Measurements from ENCODE around the gene KPNA1.
"Not testable (repeated sequence)": the region's sequence is repeated elsewhere in the genome, so short reads cannot be mapped to it uniquely, and the experiment has no call there.

The KPNA1 gene

DNA sequence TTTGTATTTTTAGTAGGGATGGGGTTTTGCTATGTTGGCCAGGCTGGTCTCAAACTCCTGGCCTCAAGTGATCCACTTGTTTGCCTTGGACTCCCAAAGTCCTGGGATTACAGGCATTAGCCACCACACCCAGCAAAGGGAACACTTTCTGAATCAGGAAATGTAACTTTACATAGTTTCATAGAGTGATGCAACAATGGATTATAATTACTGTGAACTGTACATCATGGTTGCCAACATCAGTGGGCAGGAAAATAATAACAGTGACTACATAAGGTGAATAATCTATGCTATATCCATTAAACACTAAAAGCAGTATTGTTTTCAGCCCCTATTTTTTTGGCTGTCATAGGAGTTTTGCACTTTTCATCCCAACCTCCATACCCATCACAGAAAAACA, 5.0 kb upstream of the KPNA1 start:
- no peak for DNase-seq

DNA sequence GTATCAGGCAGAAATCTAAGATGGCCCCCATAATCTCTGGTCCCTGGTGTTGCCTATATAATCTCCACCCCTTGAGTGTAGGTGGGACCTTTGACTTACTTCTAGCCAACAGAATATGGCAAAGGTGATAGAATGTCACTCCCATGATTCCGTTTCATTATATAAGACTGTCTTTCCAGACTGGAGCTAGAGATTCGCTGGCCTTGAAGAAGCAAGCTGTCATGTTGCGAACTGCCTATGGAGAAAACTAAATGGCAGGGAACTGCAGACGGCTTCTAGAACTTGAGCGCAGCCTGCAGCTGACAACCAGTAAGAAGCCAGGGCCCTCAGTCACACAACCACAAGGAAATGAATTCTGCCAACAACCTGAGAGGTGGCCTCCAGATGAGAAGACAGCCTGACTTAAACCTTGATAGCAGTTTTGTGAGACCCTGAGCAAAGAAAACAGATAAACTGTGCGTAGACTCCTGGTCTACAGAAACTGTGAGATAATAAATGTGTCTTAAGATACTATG, 2.2 kb upstream of the KPNA1 start:
- no peak for DNase-seq

DNA sequence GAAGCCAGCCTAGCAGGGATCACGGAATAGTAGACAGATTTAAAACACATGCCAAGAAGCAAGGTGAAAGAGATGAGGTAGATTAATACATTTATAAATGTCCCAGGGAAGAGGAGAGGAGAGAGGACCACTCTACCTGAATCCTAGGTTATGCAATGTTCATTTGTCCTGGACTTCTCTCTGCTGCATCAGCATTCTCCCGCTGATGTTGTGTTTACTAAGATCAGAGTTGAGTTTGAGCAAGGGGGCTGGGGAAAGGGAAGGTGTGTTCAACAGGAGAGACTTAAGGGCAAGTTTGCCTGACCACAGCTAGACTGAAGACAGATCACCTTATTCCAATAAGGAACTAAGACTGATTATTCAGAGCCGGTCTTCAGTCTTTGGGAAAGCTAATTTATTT, 1.1 kb upstream of the KPNA1 start:
- DNase-seq = no peak

DNA sequence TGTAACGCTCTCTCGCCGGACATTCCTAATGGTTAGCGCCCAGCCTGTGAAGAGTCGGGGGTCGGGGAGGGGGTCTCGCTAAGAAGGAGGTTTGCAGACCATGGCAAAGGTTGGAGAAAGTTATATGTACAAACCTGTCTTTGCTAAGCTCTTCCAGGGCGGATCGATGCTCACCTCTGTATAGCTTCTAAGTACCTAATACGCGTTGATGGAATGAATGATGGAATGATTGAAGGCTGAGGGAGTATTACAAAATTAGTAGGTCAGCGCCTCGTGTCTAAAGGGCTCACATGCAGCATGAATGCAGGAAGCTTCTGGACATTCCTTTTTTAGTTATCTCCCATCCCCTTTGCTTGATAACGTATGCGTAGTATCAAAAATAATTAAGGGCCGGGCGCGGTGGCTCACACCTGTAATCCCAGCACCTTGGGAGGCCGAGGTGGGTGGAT, 305 bp upstream of the KPNA1 start:
- DNase-seq = no peak

DNA sequence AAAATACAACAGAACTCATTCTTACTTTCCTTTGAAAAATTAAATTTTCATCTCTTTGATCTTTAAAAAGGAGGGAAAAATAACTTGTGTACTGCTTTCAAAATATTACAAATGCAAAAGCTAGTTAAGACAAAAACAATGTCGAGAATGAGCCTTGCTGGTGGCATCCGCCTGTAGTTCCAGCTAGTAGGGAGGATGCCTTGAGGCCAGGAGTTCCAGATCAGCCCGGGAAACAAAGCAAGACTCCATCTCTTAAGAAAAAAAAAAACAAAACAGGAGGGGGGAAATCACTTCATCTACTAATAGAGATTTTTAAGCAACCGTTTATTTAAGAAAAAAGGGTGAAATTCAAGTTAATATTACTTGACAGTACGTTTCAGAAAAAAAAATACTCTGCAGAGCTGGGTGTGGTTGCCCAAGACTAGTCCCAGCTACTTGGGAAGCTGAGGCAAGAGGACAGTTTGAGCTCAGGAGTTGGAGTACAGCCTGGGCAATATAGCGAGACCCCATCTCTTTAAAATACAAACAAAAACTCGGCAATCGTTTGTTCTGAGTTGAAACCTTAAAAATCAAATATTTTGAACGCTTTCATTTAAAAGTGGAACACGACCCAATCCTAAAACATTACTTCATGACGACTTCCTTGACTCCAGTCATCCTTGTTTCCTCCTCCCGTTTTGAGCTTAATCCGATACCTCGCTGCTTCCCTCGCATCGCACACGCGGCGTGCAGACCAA, 1.2 kb downstream of the KPNA1 start:
- DNase-seq = no peak

DNA sequence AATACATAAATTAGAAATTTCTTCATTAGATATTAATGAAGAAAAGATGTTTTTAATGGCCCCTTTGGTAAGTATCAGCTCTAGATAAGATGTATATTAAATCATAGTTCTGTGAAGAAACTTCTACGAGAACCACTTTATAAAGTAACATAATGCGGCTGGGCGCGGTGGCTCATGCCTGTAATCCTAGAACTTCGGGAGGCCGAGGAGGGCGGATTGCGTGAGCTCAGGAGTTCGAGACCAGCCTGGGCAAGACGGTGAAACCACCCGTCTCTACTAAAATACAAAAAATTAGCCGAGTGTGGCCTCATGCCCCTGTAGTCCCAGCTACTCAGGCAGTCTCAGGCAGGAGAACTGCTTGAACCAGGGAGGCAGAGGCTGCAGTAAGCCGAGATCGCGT, 2.5 kb downstream of the KPNA1 start:
- no peak for DNase-seq

DNA sequence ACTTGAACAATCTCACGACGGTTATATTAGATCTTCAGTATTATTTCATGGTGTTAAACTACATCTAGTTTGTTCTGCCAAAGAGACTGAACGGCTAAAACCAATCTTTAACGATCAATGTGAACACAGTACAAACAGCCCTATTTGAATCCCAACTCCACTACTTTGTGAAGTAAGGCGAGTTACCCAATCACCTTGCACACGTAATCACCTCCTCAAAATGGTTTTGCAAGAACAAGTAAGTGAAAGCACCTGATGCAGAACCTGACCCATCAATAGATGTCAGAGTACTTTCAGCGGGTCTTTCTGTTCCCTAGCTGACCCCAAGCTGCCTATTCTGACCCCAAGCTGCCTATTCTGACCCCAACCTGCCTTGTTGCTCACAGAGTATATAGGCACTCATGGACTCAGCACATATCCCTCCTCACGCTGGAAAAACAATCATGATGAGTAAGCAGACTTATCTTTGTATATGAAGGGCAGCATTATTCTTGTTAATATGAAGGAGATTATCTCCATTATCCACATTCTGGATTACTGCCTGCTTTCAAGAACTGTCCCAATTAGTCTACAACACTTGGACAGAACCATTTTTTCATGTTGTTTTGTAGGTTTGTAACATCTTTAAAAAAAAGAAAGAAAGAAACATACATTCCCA, 3.7 kb downstream of the KPNA1 start:
- no peak for DNase-seq

DNA sequence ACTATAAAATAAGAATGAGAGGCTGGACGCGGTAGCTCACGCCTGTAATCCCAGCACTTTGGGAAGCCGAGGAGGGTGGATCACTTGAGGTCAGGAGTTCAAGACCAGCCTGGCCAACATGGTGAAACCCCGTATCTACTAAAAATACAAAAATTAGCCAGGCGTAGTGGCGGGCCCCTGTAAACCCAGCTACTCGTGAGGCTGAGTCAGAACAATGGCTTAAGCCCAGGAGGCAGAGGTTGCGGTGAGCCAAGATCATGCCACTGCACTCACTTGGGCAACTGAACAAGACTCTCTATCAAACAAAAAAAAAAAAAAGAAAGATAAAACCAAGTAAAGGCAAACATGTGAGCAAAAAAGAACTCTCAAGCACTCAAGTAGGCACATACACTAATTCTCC, 5.8 kb downstream of the KPNA1 start:
- not testable (repeated sequence) for DNase-seq

DNA sequence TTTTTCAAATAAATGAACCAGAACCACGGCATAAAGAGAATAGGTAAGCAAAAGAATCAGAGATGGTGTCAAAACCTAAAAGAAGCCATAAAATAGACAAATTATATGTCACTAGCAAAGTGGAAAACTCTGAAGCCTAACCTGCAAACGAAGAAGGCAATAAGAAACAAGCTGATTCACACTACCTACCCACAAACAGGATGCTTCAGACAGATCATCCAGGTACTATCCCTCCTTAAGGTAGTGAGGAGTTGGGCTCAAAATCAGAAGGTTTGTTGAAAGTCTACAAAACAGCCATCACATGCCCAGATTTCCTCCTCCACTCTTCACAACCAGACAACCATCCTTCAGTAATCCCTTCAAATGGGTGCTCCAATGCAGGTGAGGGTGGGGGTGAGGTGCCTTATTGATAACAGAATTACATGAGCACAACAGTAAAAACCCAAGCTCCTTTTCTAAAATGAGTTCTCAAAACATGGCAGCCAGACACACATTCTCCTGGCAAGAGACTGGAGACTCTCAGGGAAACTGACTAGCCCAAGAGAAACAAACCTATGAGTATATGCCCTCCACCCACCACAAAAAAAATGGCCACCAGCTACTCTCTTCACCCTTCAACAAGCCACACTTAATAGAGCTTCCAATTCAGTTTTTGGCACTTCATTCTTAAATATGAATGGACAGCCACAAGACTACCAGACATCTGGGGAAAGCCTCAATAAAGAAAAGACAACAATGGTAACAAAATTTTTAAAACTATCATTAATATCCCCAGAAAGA, 6.4 kb downstream of the KPNA1 start:
- DNase-seq = no peak

DNA sequence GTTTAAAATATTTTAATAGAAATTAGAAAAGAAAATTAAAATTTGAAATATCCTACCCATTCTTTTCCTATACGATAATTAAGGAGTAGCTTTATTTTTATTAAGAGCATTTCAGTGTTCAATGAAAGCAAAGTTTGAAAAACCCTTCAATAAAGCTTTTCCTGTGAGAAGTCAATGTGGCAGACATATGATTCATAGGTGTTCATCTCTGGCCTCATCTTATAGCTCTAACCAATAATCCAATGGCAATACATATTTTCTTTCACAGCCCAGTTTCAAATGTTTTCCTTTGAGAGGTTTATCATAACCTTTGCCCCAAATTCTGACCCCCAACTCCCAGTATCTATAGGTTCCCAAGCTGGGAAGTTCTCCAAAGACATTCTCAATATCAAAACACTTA, 8.3 kb downstream of the KPNA1 start:
- DNase-seq = no peak

DNA sequence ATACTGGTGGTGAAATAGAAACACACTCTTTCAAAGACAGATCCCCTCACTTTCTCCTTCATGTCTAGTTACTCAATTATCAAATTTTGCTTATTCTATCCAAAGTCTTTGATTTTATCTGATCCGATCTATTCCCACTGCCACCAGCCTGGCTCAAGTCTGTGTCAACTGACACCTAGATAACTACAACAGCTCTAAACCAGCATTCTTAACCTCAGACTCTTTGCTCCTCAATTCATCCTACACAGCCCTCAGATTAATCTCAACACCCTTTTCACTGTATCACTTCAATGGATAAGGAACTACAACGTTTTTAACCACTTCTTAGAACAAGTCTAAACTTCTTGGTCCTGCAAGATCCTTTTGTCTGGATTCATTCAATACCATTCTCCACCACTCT, 9.1 kb downstream of the KPNA1 start:
- no peak for DNase-seq

DNA sequence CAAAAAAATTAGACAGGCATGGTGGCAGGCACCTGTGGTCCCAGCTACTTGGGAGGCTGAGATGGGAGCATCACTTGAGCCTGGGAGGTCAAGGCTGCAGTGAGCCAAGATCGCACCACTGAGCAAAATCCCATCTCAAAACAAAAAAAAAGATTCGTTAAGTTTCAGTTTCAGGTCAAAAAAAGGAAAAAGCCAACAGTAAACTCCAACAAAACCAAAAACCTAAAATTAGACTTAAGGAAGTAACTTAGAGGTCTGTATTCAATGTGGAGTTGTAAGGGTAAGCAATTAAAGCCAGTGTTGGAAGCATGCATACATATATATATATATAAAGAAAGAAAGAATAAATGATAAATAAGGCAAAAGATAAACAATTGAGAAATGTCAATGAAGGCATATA, 11.8 kb downstream of the KPNA1 start:
- DNase-seq = no peak

DNA sequence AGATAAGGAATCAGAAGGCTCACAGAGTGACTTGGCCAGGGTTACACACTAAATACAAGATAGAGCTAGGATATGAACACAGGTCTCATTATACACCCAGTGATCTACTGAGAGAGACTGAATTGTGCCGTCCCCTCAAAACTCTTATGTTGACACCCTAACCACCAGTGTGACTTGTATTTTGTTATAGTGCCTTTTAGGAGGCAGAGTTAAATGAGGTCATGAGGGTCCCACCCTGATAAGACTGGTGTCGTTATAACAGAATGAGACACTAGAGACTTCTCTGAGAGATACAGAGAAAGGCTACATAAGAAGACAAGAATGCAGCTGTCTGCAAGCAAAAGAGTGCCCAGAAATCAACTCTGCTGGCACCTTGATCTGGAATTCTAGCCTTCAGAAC, 12.6 kb downstream of the KPNA1 start:
- no peak for DNase-seq

DNA sequence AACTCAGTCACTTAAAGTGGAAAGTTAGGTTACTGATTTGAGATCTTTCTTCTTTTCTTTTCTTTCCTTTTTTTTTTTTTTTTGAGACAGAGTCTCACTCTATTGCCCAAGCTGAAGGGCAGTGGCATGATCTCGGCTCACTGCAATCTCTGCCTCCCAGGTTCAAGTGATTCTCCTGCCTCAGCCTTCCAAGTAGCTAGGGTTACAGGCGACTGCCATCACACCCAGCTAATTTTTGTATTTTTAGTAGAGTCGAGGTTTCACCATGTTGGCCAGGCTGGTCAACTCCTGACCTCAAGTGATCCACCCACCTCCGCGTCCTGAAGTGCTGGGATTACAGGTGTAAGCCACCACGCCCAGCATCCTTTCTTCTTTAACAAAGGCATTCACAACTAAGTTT, 13.8 kb downstream of the KPNA1 start:
- DNase-seq = not testable (repeated sequence)

DNA sequence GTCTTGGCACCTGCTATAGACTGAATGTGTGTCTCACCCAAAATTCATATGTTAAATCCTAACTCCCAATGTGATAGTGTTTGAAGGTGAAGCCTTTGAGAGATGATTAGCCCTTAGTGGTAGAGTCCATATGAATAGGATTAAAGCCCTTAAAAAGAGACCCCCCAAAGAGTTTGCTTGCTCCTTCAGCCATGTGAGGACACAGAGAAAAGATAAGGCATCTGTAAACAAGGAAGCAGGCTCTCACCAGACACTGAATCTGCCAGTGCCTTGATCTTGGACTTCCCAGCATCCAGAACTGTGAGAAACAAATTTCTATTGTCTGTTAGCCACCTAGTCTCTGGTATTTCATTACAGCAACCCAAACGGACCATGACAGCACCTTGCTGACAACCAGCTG, 16.6 kb downstream of the KPNA1 start:
- no peak for DNase-seq

DNA sequence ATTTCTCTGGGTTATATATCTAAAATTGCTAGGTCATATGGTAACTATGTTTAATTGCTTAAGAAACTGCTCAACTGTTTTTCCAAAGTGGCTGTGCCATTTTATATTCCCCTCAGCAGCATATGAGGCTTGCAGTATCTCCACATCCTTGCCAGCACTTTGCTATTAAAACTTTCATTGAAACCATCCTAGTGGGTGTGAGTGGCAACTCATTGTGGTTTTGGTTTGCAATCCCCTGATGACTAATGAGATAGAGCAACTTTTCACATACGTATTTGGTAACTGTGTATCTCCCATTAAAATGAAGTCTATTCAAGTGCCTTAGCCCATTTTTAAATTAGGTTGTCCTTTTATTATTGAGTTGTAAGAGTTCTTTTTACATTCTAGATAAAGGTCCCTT, 17.3 kb downstream of the KPNA1 start:
- DNase-seq = no peak

DNA sequence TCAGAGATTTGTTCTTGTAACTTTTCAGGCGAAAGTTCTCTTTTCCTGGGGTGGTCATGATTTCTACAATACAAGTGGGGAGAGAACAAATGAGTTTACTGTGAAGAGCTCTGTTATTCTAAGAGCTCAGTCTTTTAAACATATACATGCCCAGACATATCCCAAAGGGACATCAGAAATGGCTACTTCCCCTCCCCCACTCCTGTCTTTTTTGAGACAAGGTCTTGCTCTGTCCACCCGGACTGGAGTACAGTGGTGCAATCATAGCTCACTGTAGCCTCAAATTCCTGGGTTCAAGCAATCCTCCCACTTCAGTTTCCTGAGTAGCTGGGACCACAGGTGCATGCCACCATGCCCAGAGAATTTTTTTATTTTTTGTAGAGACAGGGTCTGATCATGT, 18.2 kb downstream of the KPNA1 start:
- DNase-seq = no peak

DNA sequence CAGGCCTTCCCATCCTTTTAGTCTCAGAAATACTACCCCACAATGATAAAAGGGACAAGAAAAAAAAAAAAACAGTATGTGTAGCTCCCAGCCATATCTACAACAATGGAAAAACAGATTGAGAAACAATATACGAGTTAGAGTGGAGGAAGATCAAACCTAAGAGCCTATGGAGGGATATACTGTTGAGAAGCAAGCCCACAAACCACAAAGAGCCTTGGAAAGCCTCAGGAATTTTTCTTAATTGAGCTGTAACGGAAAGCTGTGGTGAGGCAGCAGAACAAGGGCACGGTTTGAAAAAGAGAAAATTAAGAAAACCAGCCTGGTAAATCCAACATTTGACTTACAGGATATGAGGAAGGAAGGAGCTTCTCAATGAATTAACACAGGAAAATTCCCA, 21.4 kb downstream of the KPNA1 start:
- no peak for DNase-seq

DNA sequence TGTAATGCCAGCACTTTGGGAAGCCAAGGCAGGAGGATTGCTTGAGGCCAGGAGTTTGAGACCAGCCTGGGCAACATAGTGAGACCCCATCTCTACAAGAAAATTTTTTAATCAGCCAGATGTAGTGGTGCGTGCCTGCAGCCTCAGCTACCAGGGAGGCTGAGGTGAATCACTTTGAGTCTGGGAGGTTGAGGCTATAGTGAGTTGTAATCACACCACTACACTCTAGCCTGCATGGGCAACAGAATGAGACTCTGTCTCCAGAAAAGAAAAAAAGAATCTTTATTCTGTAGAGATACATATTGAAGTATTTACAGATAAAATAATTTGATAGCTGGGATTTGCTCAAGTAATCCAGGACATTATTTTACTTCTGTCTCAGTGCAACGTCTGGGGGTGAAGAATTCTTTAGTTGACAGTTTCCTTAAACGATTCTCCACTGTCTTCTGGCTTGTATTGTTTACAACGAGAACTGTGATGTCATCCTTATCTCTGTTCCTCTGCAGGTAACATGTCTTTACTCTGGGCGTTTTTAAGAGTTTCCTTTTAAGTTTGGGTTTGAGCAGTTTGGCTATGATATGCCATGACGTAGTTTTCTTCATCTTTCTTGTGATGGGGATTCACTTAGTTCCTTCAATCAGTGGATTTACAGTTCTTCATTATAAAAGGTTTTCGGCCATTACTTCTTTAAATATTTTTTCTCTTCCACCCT, 26.3 kb downstream of the KPNA1 start:
- no peak for DNase-seq

DNA sequence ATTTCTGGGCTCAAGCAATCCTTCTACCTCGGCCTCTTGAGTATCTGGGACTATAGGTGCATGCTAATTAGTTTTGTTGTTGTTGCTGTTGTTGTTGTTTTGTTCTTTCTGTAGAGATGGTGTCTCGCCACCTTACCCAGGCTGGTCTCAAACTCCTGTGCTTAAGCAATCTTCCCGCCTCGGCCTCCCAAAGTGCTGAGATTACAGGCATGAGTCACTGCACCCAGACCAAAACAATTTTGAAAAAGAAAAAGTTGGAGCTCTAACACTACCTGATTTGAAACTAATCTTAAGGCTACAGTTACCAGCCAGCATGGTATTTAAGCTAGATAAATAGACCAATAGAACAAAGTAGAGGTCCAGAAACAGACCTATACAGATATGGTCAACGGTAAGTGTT, 29.8 kb downstream of the KPNA1 start:
- DNase-seq = no peak

DNA sequence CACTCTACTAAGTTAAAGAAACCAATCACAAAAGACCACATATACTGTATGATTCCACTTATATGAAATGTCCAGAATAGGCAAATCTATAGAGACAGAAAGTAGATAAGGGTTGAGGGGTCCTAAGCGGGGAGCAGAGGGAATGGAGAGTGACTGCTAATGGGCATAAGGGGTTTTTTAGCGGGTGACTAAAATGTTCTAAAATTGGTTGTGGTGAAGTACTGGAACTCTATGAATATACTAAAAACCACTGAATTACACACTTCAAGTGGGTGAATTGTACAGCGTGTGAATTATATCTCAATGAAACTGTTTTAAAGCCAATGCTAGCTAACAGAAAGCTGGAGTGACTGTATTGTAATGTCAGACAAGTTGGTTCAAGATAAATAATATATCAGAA, 33.3 kb downstream of the KPNA1 start:
- DNase-seq = no peak

DNA sequence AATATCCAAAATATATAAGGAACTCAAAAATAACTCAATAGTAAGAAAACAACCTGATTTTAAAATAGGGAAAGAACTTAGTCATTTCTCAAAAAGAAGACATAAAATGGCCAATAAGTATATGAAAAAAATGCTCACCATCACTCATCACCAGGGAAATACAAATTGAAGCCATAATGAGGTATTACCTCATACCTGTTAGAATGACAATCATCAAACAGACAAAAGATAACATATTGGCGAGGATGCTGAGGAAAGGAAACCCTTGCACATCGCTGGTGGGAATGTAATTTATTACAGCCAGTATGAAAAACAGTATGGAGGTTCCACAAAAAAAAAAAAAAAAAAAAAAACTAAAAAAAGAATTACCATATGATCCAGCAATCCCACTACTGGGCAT, 38.2 kb downstream of the KPNA1 start:
- no peak for DNase-seq

DNA sequence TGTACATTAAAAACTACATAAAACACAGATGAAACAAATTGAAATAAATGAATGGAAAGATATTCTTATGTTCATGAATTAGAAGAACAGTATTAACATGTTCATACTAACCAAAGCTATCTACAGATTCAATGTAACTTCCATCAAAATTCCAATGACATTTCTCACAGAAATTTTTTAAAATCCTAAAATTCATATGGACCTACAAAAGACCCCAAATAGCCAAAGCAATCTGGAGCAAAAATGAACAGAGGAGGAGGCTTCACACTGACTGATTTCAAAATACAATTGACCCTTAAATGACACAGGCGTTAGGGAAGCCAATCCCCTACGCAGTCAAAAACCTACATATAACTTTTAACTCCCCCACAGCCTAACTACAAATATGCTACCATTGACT, 39.4 kb downstream of the KPNA1 start:
- DNase-seq = no peak
